Right kidney (tissue), 1 donor: ENCODE results near the gene PRKCH.
"Not testable (repeated sequence)": the region's sequence is repeated elsewhere in the genome, so short reads cannot be mapped to it uniquely, and the experiment has no call there.

Experiments used
- DNase-seq: peaks from one replicate; pipeline ENCODE4 v3.0.0-alpha.2; 2016

Gene PRKCH

GRCh38 chr14:61392297-61392696 lies 70.9 kb downstream of the PRKCH start:
- no peak for DNase-seq

- DNase-seq = no peak
Observed at GRCh38 chr14:61394542-61394941, 73.2 kb downstream of the PRKCH start.

GRCh38 chr14:61395115-61395725 lies 73.8 kb downstream of the PRKCH start:
- DNase-seq = no peak

- no peak for DNase-seq
Observed at GRCh38 chr14:61396279-61396678, 74.9 kb downstream of the PRKCH start.

- DNase-seq = no peak
Observed at GRCh38 chr14:61396694-61397093, 75.3 kb downstream of the PRKCH start.

- DNase-seq = no peak
Observed at GRCh38 chr14:61397615-61398014, 76.2 kb downstream of the PRKCH start.

GRCh38 chr14:61398221-61398620 lies 76.8 kb downstream of the PRKCH start:
- DNase-seq = no peak

GRCh38 chr14:61399365-61399764 lies 78.0 kb downstream of the PRKCH start:
- no peak for DNase-seq

GRCh38 chr14:61401461-61401860 lies 80.1 kb downstream of the PRKCH start:
- DNase-seq = no peak

GRCh38 chr14:61403411-61403810 lies 82.0 kb downstream of the PRKCH start:
- no peak for DNase-seq

- DNase-seq = no peak
Observed at GRCh38 chr14:61404637-61405036, 83.3 kb downstream of the PRKCH start.

- DNase-seq = no peak
Observed at GRCh38 chr14:61406198-61406597, 84.8 kb downstream of the PRKCH start.

- no peak for DNase-seq
Observed at GRCh38 chr14:61406675-61407074, 85.3 kb downstream of the PRKCH start.

GRCh38 chr14:61408498-61408897 lies 87.1 kb downstream of the PRKCH start:
- DNase-seq = no peak

GRCh38 chr14:61409782-61410181 lies 88.4 kb downstream of the PRKCH start:
- no peak for DNase-seq

GRCh38 chr14:61415934-61416333 lies 94.6 kb downstream of the PRKCH start:
- DNase-seq = not testable (repeated sequence)

- no peak for DNase-seq
Observed at GRCh38 chr14:61416591-61416990, 95.2 kb downstream of the PRKCH start.

- no peak for DNase-seq
Observed at GRCh38 chr14:61417141-61417540, 95.8 kb downstream of the PRKCH start.

GRCh38 chr14:61417883-61418455 lies 96.6 kb downstream of the PRKCH start:
- no peak for DNase-seq

- no peak for DNase-seq
Observed at GRCh38 chr14:61418746-61419145, 97.4 kb downstream of the PRKCH start.

- no peak for DNase-seq
Observed at GRCh38 chr14:61419201-61419600, 97.8 kb downstream of the PRKCH start.

GRCh38 chr14:61420326-61420725 lies 98.9 kb downstream of the PRKCH start:
- no peak for DNase-seq

- DNase-seq = no peak
Observed at GRCh38 chr14:61421212-61421923, 100.0 kb downstream of the PRKCH start.

- no peak for DNase-seq
Observed at GRCh38 chr14:61426048-61426447, 104.7 kb downstream of the PRKCH start.
